Activated gamma-delta T cell (primary cell): ENCODE measurements around the gene KLHL22.
"Not testable (repeated sequence)": the region's sequence is repeated elsewhere in the genome, so short reads cannot be mapped to it uniquely, and the experiment has no call there.

Experiments
- DNase-seq: peaks from one replicate; lab custom pipeline; 2025; lab: John Stamatoyannopoulos, UW

The KLHL22 gene

GRCh38 chr22:20504293-20504922 is 8.8 kb upstream of the KLHL22 start:
- not testable (repeated sequence) for DNase-seq

- no peak for DNase-seq
Measured at GRCh38 chr22:20503816-20504215, 8.2 kb upstream of the KLHL22 start.

DNA sequence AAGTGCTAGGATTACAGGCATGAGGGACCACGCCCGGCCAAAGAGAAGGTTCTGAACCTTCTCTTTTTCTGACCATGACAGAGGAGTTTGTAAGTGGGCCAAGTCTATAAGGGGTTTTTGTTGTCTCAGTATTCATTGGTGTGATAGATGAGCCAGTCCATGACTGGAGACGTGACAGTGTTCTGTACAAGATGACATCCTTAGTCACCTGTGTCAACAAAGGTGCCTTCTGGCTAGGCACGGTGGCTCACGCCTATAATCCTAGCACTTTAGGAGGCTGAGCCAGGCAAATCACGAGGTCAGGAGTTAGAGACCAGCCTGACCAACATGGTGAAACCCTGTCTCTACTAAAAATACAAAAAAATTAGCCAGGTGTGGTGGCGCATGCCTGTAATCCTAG is 4.2 kb upstream of the KLHL22 start:
- DNase-seq: no peak

DNA sequence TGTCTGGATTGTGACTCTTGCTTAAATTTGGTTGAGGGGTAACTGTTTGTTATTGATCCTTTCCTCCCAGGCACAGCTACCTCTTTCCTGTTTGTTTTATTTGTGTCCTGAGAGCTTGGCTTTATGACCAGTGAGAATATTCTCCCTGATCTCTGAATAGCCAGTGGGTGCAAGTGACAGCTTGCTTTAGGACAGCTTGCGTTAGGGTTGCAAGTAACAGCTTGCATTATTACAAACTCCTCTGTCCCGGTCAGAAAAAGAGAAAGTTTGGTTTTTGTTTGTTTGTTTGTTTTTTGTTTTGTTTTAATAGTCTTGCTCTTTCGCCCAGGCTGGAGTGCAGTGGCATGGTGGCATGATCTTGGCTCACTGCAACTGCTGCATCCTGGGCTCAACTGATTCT is 3.3 kb upstream of the KLHL22 start:
- DNase-seq: no peak

DNA sequence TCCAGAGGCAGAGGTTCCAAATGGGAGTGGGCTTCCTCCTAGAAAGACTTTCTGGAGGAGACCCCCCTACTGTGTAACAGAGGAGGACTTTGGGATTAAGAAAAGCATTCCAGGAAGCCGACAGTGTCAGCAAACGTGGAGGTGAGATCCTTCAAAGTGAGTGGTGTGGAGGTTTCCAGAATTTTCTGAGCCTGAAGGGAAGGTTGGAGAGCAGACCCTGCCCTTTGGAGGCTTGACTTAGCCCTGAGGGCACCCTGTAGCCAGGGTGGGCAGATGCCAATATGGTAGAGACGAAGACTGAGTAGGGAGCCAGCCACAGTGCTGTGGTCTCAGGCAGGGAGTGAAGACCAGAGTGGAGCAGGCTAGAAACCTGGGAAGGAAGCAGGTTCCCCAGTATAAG is 1.8 kb upstream of the KLHL22 start:
- DNase-seq: no peak

DNA sequence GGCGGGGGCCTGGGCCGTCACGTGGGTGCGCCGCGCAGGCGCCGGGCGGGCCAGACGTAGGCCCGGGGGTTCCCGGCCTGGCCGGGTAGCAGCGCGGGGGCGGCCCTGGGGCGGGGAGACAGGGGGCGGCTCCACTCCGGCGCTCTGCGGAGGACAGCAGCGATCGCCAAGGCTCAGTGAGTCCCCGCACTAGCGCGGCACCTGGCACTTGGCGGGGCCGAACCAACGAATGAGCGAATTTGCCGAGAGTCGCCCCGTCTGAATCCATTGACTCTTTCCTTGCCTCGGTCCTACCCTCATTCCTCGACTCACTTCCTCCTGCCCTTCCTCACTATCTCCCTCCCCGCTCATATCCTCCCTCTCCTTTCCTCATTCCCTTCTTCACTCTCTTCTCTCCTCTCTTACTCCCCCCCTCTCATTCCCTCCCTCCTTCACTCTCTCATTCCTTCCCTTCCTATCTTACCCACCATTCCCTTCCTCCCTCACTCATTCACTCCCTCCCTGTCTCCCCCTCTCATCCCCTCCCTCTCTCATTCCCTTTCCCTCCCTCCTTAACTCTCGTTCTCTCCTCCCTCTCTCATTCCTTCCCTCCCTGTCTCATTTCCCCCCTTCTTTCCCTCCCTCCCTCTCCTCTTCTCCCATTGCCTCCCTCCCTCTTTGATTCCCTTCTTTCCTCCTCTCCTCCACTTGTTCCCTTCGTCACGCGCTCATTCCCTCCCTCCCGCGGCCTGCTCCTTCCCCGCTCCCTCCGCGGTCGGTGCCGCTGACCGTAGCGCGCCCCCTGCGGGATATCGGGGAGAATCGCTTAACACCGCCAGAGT is 476 bp upstream of the KLHL22 start:
- peak; percentile 94 for DNase-seq

DNA sequence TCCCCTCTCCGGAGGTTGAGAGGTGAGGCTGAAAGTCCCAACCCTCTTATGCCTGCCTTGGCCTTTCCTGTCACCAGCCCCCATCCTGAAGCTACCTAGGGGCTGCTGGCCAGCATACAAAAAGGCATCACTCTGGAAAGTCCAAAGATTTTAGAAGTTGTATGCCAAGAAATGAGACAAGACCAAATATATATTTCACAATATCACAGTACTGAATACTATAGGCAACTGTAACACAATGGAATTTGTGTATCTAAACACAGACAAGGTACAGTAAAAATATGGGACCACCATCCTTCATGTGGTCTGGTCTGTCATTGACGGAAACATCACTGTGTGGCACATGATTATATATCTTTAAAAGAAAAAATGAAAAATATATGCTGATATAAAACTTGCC is 4.2 kb downstream of the KLHL22 start:
- DNase-seq: no peak

DNA sequence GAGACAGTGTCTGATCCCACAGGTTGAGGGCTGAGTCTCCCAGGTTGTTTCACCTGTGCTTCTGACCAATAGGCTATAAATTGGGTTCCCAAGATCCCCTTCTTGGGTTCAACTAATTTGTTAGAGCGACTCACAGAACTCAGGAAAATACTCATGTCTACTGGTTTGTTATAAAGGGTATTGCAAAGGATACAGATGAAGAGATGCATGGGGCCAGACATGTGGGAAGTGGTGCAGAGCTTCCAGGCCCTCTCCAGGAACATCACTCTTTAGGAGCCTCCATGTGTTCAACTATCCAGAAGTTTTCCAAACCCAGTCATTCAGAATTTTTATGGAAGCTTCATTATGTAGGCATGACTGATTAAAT is 4.7 kb downstream of the KLHL22 start:
- DNase-seq: no peak

GRCh38 chr22:20490183-20490940 is 5.2 kb downstream of the KLHL22 start:
- DNase-seq: no peak

- no peak for DNase-seq
Measured at GRCh38 chr22:20488946-20489345, 6.6 kb downstream of the KLHL22 start.

DNA sequence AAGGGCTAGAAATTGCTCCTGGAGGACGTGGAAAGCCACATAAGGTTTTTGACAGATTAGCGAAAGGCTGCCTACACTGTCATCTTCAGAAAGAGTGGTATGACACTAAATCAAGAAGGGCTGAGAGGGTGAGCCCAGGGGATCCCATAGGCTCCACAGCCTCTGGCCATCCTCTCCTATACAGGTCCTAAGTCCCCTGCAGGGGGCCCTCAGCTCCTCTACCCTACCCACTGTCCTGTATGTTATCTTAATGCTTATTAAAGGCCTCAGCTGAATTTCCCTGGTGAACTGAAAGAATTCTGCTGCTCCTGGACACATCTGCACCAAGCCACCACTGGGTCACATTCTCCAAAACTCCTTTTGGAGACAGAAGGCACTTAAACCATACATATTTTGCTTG is 7.9 kb downstream of the KLHL22 start:
- no peak for DNase-seq

- no peak for DNase-seq
Measured at GRCh38 chr22:20486229-20486628, 9.4 kb downstream of the KLHL22 start.

- DNase-seq: no peak
Measured at GRCh38 chr22:20484948-20485683, 10.5 kb downstream of the KLHL22 start.

DNA sequence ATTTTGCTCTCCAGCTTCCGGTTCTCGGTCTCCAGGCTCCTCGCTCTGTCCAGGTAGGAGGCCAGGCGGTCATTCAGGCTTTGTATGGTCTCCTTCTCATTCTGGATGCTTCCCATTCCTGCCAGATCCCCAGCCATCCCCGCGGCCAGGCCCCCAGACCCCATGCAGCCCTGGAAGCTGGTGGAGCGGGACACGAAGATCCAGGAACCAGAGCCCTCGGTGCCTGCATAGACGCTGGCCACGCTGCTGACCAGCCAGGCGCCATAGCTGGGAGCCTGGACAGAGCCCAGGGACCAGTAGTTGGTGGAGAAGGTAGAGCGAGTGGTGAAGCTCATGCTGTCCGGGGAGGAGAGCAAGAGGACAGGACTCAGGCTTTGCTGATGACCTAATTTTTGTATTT is 11.8 kb downstream of the KLHL22 start:
- DNase-seq: no peak

- DNase-seq: not testable (repeated sequence)
Measured at GRCh38 chr22:20483143-20483506, 12.5 kb downstream of the KLHL22 start.

DNA sequence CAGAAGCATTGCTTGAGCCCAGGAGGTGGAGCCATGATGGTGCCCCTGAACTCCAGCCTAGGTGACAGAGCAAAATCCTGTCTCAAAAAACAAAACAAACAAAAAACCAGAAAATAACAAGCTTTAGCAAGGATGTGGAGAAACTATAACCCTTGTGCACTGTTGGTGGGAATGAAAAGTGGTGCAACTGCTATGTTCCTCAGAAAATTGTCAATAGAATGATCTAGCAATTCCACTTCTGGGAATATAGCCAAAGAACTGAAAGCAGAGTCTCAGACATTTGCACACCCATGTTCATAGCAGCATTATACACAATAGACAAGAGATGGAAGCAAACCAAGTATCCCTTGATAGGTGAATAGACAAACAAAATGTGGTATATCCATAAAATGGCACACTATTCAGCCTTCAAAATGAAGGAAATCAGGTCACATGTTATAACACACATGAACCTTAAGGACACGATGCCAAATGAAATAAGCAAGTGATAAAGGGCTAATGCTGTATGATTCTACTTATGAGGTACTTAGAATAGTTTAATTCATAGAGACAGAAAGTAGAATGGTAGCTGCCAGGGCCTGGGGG is 15.9 kb downstream of the KLHL22 start:
- no peak for DNase-seq

DNA sequence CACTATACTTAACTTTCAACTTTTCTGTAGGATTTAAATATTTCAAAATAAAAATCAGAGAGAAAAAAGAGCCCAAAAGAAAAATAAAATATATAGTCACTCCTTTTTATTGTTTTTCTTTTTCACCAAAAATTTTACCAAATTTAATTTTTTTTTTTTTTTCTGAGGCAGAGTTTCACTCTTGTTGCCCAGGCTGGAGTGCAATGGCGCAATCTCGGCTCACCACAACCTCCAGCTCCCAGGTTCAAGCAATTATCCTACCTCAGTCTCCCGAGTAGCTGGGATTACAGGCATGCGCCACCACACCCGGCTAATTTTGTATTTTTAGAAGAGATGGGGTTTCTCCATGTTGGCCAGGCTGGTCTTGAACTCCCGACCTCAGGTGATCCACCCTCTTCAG is 17.5 kb downstream of the KLHL22 start:
- DNase-seq: not testable (repeated sequence)

GRCh38 chr22:20475569-20475968 is 20.0 kb downstream of the KLHL22 start:
- not testable (repeated sequence) for DNase-seq

DNA sequence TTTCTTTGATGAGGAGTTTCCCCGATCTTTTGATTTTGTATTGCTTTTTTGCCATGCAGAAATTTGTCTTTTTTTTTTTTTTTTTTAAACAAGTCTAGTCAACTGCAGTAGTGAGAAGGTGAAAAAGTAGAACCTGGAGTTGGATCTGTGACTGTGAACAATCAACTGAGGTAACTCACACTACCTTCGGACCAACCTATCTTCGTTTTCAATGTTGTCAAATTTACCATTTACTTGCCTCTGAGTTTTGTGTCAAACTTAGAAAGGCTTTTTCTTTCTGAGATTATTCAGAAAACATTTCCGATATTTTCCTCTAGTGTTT is 20.5 kb downstream of the KLHL22 start:
- DNase-seq: no peak

DNA sequence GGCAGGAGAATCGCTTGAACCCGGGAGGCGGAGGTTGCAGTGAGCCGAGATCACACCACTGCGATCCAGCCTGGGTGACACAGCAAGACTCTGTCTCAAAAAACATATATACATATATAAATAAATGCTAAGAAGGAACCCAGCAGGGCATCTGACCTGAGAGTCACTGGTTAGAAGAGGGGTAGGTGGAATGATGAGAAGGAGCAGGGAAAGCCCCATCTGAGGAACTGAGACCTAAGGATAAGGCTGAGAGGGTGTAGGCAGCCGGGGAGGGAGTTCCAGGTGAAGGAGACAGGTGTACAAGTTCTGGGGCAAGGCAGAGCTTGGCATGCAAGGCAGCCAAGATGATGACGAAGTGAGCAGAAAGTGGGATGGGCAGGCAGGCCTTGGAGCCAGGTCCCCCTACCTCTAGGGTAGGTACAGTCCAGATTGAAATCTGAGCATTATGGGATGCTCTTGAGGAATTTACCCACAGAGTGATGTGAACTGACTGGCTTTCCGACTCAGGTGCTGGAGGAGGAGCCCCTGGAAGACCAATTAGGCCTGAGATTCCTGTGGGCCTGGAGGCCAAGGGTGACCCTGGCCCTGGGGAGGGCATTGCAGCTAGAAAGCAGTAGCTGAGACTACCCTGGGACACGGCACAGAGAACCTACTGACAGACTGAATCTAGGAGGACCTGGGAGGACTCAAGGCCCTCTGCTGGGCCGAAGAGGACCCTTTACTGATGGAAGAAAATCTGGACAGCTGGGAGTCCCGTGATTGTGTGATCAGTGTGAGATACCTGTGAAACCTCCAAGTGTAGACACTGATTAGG is 22.8 kb downstream of the KLHL22 start:
- no peak for DNase-seq

DNA sequence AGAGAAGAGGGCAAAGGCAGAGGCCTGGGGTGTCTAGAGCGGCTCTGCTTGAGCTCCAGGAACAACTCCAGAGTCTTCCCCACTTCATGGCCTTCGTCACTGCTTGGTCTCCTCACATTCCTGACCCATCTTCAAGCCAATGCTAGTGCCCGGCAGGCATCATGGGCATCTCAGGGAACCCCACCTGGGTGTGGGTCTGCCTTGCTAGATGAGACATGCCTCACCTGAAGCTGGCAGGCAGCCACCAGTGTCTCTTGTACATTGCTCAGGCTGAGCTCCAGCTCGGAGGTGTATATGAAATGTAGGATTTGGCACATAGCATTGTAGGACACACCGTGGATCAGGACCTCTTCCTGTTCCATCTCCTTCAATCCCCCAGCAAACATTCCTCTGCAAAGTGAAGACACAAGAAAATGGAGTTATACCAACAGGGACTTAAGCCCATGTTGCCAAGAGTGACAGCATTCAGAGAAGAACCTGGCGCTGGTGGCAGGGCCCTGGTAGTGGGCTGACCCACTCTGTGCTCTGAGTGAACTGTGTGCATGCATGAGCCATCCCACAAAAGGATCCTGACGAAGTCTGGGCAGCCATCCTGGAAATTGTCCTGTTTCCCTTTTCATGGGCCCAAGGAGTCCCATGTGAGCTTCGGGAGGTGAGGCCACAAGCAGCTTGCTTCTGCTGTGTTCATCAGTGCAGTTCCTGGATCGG is 24.3 kb downstream of the KLHL22 start:
- DNase-seq: no peak
